Measurements from ENCODE around the gene UBE2G2. TPM values are rescaled to one million over a fixed set of nuclear protein-coding genes. Genes with fewer than 3 reads are reported as not detected.

Gene UBE2G2
- total and polyA plus RNA-seq, 2 donors (not counting 3 experiments of a cell fraction or from before 2014, with no cell fraction given): 95.0 to 114 TPM

DNA sequence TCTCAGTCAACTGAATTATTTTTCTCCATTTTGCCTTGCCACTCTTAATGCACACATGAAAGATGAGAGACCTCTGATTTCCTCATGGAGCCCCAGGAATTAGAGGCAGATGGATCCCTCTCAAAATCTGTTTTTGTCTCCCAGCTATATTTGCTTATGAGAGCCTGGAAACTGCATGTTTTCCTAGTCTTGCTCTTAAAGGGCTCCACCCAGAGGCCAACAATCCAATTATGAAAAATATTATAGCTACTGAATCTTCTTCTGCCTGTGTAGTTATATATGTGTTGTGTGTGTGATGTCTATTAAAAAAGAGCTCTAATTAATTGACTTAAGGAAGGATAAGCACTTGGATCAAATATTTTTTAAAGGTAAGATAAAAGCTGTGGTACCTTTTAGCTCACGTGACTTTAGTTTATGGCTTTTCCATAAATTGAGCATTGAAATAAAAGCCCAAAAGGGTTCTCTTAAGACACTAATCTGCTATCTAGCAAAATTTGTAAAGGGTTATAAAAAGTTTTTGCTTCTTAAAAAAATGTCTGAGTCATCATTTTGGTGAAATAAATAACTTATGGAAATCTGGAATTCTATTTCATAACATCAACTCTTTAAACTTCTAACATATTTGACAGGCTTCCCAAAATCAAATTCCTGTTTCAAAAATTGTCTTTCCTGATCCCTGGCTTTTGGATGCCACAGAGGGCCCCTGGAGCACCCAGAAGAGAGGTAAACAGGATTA lies 59.0 kb downstream of the UBE2G2 start:
- no peaks in the 10 kb centered on the region for H3K36me3 ChIP-seq (ENCODE audit: control insufficient read depth in 2 of 2, extremely low read depth in 1 of 2, insufficient read depth in 2 of 2, low read length in 2 of 2)
- intact Hi-C loops (cut with micrococcal nuclease) (no loop called here), dilution Hi-C loops (cut with MboI; ENCODE audit: extremely low pct_ligation_motif_present, low sequenced_read_pairs) (no loop called here)
- DNase-seq (ENCODE audit: low read depth, low spot score) (peak; percentile 13), FAIRE-seq (peak; percentile 70)
- no peaks in the 10 kb centered on the region for H4K20me1 ChIP-seq (replicated peaks; ENCODE audit: control insufficient read depth, extremely low read depth, insufficient read depth, low read length)
- no peak overlapping the region for H2AFZ ChIP-seq (ENCODE audit: low read depth, low read length)
- no peaks in the 10 kb centered on the region for H3K9me1 ChIP-seq (replicated peaks; ENCODE audit: control insufficient read depth, extremely low read depth, insufficient read depth, low read length)
- H3K9ac ChIP-seq (replicated peaks; ENCODE audit: extremely low read depth, insufficient read depth, low read length): no peak overlapping the region
- H3K4me1 ChIP-seq (ENCODE audit: control insufficient read depth, extremely low read depth, insufficient read depth, low read length): no peaks in the 10 kb centered on the region
- H3K79me2 ChIP-seq (ENCODE audit: control insufficient read depth, insufficient read depth, low read length): no peaks in the 10 kb centered on the region
- no TSS peak for BruUV-seq (replicated peaks)
- peaks cover 13 to 17% of the 10 kb centered on the region in 2 experiments for H3K27me3 ChIP-seq (ENCODE audit: control insufficient read depth in 2 of 2, insufficient read depth in 2 of 2, low read length in 2 of 2)
- no peaks in the 10 kb centered on the region for H3K9me3 ChIP-seq (replicated peaks; ENCODE audit: control insufficient read depth, insufficient read depth, low read length)
- no peak overlapping the region for H3K27ac ChIP-seq (ENCODE audit: insufficient read depth, low read depth, low read length)
- CTCF ChIA-PET: interaction anchor here (0.6 to 2.6 kb wide), 23 partner anchors 9 to 302 kb away, joined by 3 to 25 read pairs (median 4); partner anchors contain the start of gene TSPEAR
- POLR2A ChIA-PET: no interaction called here
- no peak overlapping the region for H3K4me2 ChIP-seq (ENCODE audit: insufficient read depth, low read length)
- TF ChIP-seq JUN (IDR thresholded peaks at IDR 0.05; ENCODE audit: borderline replicate concordance, insufficient read depth, insufficient read length, low read depth): no peak
- no peak for TF ChIP-seq MYC (IDR thresholded peaks at IDR 0.05; ENCODE audit: low read depth, low read length)
- no peak for TF ChIP-seq GATA2 (IDR thresholded peaks at IDR 0.05; ENCODE audit: insufficient read depth, insufficient read length, low read depth, low read length)
- no peak for TF ChIP-seq EZH2 (IDR thresholded peaks at IDR 0.05; ENCODE audit: borderline replicate concordance, low read depth, low read length, severe bottlenecking)
- TF ChIP-seq, protein P1, sequence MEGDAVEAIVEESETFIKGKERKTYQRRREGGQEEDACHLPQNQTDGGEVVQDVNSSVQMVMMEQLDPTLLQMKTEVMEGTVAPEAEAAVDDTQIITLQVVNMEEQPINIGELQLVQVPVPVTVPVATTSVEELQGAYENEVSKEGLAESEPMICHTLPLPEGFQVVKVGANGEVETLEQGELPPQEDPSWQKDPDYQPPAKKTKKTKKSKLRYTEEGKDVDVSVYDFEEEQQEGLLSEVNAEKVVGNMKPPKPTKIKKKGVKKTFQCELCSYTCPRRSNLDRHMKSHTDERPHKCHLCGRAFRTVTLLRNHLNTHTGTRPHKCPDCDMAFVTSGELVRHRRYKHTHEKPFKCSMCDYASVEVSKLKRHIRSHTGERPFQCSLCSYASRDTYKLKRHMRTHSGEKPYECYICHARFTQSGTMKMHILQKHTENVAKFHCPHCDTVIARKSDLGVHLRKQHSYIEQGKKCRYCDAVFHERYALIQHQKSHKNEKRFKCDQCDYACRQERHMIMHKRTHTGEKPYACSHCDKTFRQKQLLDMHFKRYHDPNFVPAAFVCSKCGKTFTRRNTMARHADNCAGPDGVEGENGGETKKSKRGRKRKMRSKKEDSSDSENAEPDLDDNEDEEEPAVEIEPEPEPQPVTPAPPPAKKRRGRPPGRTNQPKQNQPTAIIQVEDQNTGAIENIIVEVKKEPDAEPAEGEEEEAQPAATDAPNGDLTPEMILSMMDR (IDR thresholded peaks at IDR 0.05; ENCODE audit: extremely low read depth in 1 of 2, insufficient read depth in 1 of 2, low read depth in 1 of 2, low read length in 2 of 2): peak in 1 of 2 donors; percentile 10
- TF ChIP-seq, protein P2, sequence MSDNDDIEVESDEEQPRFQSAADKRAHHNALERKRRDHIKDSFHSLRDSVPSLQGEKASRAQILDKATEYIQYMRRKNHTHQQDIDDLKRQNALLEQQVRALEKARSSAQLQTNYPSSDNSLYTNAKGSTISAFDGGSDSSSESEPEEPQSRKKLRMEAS (IDR thresholded peaks at IDR 0.05; ENCODE audit: insufficient read depth, insufficient read length): no peak
- no peak for TF ChIP-seq POLR2AphosphoS5 (IDR thresholded peaks at IDR 0.05; ENCODE audit: insufficient read depth, low read depth, low read length)
- no peak overlapping the region for H3K4me3 ChIP-seq (replicated peaks in 1 of 3; ENCODE audit: insufficient read depth in 1 of 3, low read depth in 1 of 3, low read length in 3 of 3)
